Suppressor macrophage treated with lipopolysaccharide for 4 hours (primary cell): Measurements from ENCODE around the gene GRIN3A.
"Not testable (repeated sequence)": the region's sequence is repeated elsewhere in the genome, so short reads cannot be mapped to it uniquely, and the experiment has no call there.

Source experiments
- DNase-seq: peaks from one replicate; pipeline ENCODE4 v3.0.0-alpha.2; 2020

GRIN3A gene

GRCh38 chr9:101738566-101739183, at the start of gene GRIN3A:
Gene GRIN3A, minus strand, starts transcription at chr9:101738647. Its CDS starts 668 bp downstream, at chr9:101737979.
- no peak for DNase-seq

- DNase-seq: no peak
These were observed 49.4 kb upstream of the GRIN3A start for GRCh38 chr9:101787891-101788290.

- no peak for DNase-seq
These were observed 39.9 kb upstream of the GRIN3A start for GRCh38 chr9:101778332-101778731.

GRCh38 chr9:101764472-101764871, 26.0 kb upstream of the GRIN3A start:
- DNase-seq: no peak

- no peak for DNase-seq
These were observed 20.0 kb upstream of the GRIN3A start for GRCh38 chr9:101758304-101758930.

- no peak for DNase-seq
These were observed 15.3 kb upstream of the GRIN3A start for GRCh38 chr9:101753716-101754115.

- DNase-seq: no peak
These were observed 13.4 kb upstream of the GRIN3A start for GRCh38 chr9:101751895-101752294.

GRCh38 chr9:101739311-101739710, 864 bp upstream of the GRIN3A start:
- DNase-seq: no peak

GRCh38 chr9:101737705-101738565, 512 bp downstream of the GRIN3A start:
- no peak for DNase-seq

- no peak for DNase-seq
These were observed 1.2 kb downstream of the GRIN3A start for GRCh38 chr9:101737165-101737704.

GRCh38 chr9:101736717-101737116, 1.7 kb downstream of the GRIN3A start:
- DNase-seq: no peak

- no peak for DNase-seq
These were observed 7.0 kb downstream of the GRIN3A start for GRCh38 chr9:101731429-101731828.

GRCh38 chr9:101727612-101728524, 10.6 kb downstream of the GRIN3A start:
- DNase-seq: peak; percentile 41

GRCh38 chr9:101724271-101724670, 14.2 kb downstream of the GRIN3A start:
- DNase-seq: not testable (repeated sequence)

- no peak for DNase-seq
These were observed 20.3 kb downstream of the GRIN3A start for GRCh38 chr9:101718192-101718591.

- DNase-seq: no peak
These were observed 21.8 kb downstream of the GRIN3A start for GRCh38 chr9:101716629-101717028.

- peak; percentile 37 for DNase-seq
These were observed 27.0 kb downstream of the GRIN3A start for GRCh38 chr9:101711330-101711941.

GRCh38 chr9:101708855-101709254, 29.6 kb downstream of the GRIN3A start:
- no peak for DNase-seq

- DNase-seq: no peak
These were observed 30.7 kb downstream of the GRIN3A start for GRCh38 chr9:101707721-101708120.

- no peak for DNase-seq
These were observed 31.4 kb downstream of the GRIN3A start for GRCh38 chr9:101706997-101707396.

- DNase-seq: no peak
These were observed 32.1 kb downstream of the GRIN3A start for GRCh38 chr9:101706261-101706798.
